CD1c-positive myeloid dendritic cell (primary cell): Measurements from ENCODE around the gene OR4E2.
"Not testable (repeated sequence)": the region's sequence is repeated elsewhere in the genome, so short reads cannot be mapped to it uniquely, and the experiment has no call there.

Experiments
- DNase-seq: peaks from one replicate; pipeline ENCODE4 v3.0.0-alpha.2; 2016; ENCODE audit errors: extremely low spot score

OR4E2 gene, protein sequence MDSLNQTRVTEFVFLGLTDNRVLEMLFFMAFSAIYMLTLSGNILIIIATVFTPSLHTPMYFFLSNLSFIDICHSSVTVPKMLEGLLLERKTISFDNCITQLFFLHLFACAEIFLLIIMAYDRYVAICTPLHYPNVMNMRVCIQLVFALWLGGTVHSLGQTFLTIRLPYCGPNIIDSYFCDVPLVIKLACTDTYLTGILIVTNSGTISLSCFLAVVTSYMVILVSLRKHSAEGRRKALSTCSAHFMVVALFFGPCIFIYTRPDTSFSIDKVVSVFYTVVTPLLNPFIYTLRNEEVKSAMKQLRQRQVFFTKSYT

DNA sequence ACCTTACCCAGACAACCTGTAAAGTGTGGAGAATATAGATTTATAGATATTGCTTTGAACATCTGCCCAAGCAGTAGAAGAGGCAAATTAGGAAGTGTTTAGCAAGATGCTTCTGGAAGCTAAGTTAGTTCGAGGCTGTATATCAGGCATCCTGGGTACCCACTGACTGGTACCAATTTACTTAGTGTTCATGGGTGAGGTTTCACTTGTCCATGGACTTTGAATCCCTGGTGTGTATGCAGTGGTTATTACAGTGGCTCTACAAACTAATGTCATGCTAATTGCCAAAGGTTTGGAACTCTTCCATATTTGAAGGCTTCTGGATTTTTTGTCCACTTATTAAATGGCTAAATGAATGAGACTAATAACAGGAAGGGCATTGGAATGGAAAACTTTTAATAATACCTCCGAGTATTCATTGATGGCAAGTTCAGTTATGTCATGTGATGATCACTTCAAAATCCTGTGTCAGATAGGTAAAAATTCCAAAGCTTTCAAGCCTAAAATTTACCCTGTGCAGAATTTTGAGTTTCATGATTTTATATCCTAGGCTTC is at the start of gene OR4E2:
OR4E2 (plus strand) TSS at position 505 of the 555 bp plus-strand sequence. CDS start 11,248 bp downstream, outside the sequence.
- DNase-seq = no peak

DNA sequence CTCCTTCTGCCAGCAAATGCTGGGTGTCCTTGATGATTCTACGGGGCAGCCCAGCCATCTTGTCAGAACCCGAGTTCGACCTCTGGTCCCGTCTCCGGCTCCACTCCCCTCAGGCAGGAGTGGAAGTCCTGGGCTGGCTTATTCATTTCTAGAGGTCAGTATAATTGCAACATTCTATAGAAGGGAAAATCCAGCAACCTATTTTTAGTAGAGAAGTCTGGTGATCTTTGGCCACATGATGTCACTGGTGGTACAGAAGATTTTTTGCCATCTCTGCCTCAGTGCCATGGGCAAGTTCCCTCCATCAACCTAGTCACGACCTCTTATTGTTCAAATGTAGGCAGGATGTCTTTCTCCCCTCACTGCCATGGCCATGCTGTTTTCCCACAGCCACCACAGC is 41.3 kb upstream of the OR4E2 start:
- DNase-seq = no peak

DNA sequence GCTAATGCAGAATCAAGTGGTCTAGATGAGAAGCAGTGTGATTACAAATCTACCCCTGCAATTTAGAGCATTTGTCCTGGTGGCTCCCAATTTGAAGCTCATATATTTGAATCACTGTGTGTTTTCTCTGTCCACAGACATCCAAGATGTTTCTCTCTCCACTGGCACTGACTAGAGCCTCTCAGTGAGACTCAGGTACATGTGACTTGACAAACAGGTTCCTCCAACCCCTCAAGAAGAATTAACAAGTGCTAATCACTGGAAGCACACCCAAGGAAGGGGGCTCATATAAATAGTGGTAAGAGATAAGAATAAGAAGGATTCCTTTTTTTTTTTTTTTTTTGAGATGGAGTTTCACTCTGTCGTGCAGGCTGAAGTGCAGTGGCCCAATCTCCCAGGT is 39.4 kb upstream of the OR4E2 start:
- DNase-seq = no peak

DNA sequence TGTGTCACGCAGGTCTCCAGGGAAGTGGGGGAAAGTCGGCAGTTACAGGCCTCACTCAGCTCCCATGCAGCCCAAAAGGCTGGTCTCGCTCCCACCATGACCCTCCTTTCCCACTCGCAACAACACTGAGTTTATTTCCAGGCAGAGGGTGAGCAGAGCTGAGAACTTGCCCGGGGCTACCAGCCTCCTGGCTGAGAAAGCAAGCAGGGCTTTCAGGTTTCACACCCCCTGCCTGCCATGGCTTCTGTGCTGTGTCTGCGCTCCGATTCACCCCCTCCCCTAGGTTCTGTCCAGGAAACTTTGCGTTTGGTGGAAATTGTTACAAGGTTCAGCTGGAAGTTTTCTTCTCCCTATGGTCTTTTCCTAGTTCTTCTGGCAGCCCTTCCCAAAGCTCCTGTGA is 36.0 kb upstream of the OR4E2 start:
- DNase-seq = no peak

DNA sequence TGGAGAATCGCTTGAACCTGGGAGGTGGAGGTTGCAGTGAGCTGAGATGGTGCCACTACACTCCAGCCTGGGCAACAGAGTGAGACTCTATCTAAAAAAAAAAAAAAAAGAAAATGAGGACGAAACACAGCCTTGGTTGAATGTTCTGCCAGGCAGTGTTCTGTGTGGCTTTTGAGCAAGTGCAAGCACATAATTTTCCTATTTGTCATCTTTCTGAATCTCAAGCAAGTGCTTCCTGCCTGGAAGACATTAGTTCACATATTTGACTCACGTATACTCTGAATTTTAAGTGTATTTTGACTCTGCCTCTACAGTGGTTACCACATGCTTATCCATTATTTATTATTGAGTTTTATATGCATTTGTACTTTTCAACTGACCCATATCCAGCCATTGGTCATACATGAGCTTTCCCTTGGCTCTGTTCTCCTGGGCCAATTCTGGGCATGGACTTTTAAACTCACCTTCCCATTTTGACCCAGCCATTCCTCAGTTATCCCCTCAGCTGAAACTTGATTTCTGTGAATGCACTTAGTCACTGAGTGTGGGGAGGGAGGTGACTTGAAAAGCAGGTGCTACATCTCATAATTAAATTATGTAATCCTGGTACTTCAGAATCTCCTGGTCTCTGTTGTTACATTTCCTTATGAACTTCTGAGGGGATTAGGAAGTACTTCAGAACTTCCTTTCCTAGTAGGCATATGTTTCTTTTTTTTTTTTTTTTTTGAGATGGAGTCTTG is 27.0 kb upstream of the OR4E2 start:
- DNase-seq = no peak

DNA sequence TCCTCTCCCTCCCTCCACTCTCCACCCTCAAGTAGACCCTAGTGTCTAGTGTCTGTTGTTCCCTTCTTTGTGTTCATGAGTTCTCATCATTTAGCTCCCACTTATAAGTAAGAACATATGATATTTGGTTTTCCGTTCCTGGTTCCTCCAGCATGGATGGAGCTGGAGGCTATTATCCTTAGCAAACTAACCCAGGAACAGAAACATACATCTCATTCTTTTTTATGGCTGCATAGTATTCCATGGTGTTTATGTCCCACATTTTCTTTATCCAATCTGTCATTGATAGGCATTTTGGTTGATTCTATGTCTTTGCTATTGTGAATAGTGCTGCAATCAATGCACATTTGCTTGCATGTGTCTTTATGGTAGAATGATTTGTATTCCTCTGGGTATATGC is 23.1 kb upstream of the OR4E2 start:
- DNase-seq = not testable (repeated sequence)

DNA sequence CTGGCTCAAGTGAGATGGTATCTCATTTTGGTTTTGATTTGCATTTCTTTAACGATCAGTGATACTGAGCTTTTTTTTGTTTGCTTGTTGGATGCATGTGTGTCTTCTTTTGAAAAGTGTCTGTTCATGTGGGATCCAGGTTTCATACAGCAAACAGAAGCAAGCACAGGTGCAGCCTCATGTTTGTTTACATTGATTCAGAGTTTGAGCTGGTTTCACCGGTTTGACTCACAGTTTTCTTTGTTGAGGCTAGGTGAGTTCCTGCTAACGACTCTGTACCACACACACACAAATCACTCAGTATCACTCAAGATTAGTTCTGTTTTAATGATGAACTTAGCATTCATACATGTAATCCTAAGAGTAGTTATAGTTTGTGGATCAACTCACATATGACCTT is 22.6 kb upstream of the OR4E2 start:
- no peak for DNase-seq

DNA sequence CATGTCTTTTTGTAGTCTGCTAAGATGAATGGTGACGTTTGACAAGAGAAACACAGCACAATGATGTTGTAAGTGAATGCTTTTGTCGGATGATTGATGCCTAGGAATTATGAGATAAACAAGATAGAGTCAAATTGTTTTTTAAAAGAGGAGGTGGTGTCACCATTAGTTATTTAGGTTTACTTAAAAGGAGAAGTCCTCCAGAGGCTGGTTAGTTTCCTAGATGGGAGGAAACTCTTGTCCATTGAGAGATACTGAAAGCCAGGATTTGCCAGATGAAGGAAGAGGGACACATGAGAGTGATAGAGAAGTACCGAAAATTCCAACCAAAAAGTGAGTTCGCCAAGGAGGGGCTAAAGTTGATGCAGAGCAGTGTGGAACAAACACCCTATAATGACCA is 18.8 kb upstream of the OR4E2 start, which contains the start of gene OR10G2:
OR10G2 (minus strand) TSS at position 101 of the 400 bp plus-strand sequence; CDS start at position 3, 98 bp downstream.
- DNase-seq = no peak

DNA sequence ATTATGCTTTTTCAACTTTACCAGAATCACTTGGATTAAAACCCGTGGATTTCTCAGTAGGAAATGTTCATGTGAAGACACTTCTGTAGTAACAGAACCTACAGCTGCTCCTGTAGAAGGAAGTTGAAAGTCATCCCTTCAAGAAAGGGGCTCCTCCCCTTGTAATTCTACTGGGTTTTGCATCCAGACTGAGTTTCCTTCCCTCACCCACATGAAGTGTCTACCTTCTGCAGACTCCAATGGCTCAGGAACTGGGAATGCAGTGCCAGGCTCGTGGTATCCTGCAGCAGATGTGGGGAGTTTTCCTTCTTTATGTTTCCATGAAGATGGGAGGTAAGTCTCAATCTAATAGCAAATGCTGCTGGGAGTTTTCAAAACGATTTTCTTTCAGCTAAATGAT is 11.0 kb upstream of the OR4E2 start:
- no peak for DNase-seq

DNA sequence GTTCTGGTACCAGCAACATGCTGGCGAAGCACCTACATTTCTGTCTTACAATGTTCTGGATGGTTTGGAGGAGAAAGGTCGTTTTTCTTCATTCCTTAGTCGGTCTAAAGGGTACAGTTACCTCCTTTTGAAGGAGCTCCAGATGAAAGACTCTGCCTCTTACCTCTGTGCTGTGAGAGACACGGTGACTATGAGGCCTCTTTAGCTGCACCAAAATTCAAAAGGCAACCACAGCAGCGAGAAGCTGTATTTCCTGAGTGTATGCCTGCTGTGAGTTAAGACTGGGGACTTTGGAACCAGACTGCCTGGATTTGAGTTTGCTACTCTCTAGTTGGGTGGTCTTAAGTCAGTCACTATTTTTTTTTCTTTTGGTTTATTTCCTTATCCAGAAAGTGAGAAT is 10.2 kb upstream of the OR4E2 start:
- DNase-seq = no peak

DNA sequence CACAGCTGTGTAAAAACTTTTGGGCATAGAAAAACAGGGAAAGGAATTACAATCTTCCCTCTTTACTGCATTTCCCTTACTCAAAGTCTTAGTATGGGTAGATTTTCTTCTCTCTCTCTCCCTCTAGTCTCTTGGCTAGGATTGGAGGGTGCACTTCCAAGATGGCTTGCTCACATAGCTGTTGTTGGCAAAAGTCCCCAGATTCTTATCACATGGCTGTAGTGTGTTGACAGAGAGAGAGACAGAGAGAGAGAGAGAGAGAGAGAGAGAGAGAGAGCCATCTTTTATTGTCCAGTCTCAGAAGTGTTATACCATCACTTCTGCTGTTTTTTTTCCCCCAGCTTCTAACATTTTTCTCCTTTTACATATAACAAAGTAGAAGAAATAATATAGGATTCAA is 6.3 kb upstream of the OR4E2 start:
- no peak for DNase-seq

DNA sequence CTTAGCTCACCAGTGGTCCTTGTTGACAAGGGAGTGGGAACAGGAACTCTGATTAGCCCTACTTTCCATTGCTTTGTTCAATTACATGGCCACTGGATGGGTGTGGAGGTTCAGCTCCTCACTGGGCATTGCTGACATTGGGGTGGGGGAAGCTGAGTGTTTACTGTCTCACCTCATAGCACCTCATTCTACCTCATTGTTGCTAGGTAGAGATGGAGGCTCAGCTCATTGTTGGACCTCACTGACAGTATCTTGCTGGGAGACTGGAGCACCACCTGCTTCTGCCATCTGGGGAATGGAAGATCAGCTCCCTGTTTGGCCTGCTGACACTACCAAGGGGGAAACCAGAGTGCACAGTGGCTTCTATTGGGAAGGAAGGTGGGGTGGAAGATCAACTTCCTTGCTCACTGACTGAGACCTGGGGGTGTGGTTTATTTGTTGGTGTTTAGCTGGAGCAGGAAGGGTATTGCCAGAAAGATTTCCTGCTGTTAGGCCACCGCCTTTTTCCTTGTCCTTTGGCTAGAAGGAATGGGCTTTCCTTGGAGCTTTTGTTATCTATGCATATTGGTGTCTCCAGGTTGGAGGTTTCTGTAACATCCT is 1.3 kb upstream of the OR4E2 start:
- no peak for DNase-seq

DNA sequence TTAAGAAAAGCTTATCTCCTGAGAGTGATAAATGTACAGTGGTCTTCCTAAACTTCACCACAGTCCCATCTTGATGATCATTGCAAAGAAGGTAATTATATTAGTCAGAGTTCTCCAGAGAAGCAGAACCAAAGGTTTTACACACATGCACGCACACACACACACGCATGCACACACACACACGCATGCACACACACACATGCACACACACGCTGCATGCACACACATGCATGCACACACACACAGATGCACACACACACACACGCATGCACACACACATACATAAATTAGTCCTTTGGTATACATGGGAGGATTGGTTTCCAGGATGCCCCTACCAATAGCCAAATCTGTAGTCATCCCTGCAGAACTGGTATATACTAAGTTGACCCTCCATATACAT is 580 bp downstream of the OR4E2 start:
- DNase-seq = no peak

DNA sequence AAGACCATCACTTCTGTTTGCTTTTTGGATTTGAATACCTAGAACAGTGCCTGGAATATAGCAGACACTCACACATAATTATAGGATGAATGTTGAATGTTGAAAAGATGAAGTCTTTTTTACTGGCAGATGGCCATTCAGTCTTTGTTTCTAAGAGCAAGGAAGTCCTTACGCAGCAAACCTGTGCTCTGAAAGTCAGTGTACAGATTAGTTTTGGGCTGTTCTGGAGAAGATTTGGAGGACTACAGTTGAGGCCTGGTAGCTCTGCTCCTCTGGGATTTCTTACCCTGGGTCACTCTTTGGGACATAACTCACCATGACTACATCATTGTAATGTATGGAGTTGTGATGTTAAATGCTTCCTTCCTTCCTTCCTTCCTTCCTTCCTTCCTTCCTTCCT is 3.3 kb downstream of the OR4E2 start:
- no peak for DNase-seq

DNA sequence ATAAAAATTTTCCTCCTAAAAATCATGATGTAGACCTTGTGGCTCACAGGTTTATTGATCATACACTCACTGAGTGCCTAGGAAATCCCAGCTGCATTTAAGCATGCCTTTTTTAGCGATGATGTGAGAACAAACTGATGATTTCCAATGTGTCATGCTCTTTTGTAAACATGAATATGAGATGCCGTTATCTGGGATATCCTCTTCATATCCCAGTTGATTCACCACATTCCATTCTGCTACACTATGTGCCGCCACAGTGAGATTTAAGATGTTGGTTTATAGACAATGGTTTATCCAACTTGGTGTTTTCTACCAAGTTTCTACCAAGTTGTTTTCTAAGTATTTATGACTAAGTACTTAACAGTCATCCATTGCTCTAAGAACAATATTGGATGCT is 14.7 kb downstream of the OR4E2 start:
- DNase-seq = no peak

DNA sequence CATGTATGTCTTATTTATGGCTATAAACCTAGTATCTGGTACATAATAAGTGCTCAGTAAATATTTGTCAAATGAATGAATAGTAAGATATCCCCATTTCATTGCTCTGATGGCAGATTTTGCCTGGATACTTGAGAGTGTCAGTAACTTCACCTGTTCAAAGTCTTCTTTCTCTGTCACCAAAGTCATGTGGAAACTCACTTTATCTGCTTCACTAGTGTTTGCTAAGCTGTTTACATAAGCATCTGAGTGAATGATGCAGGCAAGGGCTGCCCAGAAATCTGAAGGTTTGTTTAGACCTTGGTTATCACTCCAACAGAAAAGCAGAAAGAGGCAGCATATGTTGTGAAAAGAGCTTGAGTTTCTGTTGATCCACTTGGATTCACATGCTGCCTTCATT is 15.6 kb downstream of the OR4E2 start:
- DNase-seq = no peak

DNA sequence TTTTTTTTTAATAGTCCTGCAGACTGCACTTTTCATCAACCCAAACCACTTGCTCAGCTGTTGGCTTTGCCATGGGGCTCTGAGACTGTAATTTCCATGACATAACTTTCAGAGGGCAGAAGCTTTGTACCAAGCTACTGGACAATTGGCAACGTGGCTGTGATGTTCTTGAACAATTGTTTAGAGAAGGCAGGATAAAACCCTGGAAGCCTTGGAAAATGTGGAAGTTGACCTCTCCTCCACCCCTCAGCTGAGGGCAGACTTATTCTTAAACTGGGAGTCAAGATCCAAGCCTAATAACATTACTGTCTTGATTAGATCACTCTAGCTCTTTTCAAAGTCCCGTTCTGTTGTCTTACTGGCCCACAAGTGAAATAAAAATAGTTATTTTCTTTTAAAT is 17.7 kb downstream of the OR4E2 start:
- no peak for DNase-seq

DNA sequence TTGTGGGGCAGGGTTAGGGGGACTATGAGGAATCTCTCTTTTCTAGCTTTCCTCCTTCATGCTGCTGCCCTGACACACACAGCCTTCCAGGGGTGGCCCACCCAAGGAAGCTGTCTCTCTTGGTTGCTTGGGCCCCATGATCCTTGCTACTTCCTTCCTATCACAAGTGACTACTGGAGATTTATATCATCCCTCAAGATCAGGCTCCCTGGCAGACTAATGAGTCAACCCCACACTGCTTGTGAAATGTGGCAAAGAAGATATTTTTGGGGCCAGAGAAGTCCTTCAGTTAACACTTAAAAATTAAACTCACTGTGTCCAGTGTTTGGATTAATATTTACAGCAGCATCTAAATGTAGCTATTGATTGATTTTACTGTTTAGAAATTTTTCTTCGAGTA is 18.5 kb downstream of the OR4E2 start:
- DNase-seq = no peak

DNA sequence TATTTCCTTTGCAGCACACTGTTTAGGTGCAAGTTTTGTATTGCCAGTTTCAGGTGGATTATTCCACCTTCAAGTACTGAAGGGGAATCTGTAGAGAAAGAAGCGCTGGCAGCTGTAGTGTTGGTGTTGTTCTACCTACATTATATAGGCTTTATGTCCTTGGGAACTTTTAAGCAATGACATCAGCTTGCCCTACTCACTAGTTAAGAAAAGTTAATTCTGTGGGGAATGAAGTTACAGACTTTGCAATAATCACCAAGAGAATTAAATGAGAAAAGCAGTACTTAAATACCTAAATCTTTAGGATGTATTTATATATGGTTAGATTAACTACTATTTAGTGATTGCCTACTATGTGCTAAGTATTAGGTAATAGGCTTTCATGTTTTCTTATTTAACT is 20.1 kb downstream of the OR4E2 start, which contains the start of gene OR4E1:
OR4E1 (minus strand) TSS at position 101 of the 400 bp plus-strand sequence. CDS start 2,883 bp downstream, outside the sequence.
- no peak for DNase-seq

DNA sequence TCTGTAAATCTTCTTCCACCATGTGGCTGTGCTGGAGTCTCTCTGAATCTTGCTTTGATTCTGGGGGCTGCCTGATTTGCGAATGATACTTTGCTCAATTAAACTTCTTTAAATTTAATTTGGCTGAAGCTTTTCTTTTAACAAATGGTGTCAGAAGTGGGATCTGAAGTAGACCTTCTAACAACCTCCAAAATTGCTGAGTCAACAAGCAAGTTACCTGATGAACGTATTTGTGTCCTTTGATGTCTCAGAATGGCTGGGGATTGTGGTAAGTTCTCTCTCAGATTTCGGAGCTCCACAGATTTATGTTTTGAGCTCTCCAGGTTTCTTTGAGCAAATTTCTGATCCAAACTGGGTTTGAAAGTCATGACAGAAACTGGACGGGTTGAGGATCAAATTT is 21.9 kb downstream of the OR4E2 start:
- no peak for DNase-seq

DNA sequence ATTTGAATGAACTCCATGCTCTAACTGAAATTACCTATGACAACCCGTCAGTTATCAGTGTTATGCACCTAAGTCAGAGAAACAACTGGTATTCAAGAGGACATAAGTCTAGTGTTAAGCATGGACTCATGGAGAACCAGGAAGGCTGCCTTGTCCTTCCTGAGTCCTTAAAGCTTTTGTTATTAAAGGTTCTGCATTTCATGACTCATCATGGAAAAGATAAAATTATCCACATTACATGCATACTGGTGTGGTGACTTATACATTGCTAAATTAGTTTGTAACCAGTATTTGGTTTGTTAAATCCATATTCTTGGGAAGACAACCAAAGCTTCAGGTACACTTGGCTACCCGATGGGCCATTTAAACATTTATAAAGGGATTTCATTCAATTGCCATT is 26.4 kb downstream of the OR4E2 start:
- DNase-seq = no peak

DNA sequence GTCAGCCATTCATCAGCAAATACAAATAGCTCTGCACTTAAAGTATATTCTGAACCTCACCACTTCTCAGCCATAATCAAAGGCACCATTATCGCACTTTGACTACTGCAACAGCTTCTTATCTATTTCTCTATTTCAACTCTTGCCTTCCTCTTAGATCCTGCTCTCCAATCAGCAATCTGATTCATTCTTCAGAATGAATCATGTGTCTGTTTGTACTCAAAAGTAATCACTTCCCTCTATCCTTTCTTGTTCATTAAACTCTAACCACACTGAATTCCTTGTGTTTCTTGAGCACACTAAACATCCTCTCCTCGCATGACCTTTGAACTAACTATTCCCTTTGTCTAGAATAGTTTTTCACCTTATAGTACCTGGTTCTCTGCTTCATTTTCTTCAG is 32.8 kb downstream of the OR4E2 start:
- DNase-seq = no peak

DNA sequence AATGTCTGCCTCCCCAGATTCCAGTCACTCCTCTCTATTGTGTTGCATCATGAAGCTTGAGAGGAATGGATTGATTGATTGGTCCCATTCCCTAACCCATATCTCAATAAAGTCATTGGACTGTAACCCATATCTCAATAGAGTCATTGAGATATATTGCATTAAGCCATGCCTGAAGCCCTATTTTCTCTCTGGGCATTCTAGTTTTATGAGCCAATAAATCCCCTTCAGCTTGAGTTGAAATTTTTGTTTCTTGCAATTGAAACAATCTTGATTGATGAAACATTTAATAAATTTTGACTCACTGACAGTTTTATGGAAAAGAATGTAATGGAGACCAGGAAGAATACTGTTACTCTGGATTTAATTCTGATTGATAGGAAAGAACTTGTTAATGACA is 40.8 kb downstream of the OR4E2 start:
- DNase-seq = no peak
